PC-3 (cell line): ENCODE results near the gene SMTNL1.

Experiments
- EZH2 ChIP-seq: fragments of 300-600 bp; sonication (generic); IDR thresholded peaks from one replicate; pipeline ENCODE4 v1.6.1; 2017; ENCODE audit warnings: antibody characterized with exemption, mild to moderate bottlenecking, low read length; ENCODE audit not compliant: unreplicated experiment
- EZH2phosphoT487 ChIP-seq: fragments of 300-600 bp; sonication (generic); IDR thresholded peaks from 2 replicates; pipeline ENCODE4 v1.6.1; 2018; ENCODE audit warnings: mild to moderate bottlenecking, antibody characterized with exemption, low read length, borderline replicate concordance
- TF ChIP-seq, protein P1 (sequence below): fragments of 300-600 bp; sonication (generic); conservative IDR thresholded peaks from 2 replicates; pipeline ENCODE4 v1.5.1; 2017; ENCODE audit warnings: antibody characterized with exemption, low read depth, mild to moderate bottlenecking, low read length

DNA sequence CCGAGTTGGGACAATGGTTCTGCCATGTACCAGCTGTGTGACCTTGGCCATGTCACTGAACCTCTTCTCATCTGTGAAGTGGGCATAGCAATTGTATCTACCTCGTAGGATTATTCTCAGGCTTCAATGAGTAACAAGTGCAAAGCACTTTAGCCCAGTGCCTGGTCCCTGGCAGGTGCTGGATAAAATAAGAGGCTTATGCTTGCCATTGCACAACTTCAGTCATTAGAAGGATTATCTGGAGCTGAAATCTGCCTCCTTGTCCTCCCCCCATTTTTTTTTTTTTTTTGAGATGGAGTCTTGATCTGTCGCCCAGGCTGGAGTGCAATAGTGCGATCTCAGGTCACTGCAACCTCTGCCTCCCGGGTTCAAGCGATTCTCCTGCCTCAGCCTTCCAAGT, 7.2 kb downstream of the SMTNL1 start:
- TF ChIP-seq EZH2phosphoT487 (no peak), EZH2 (no peak)
- TF ChIP-seq, protein P1, sequence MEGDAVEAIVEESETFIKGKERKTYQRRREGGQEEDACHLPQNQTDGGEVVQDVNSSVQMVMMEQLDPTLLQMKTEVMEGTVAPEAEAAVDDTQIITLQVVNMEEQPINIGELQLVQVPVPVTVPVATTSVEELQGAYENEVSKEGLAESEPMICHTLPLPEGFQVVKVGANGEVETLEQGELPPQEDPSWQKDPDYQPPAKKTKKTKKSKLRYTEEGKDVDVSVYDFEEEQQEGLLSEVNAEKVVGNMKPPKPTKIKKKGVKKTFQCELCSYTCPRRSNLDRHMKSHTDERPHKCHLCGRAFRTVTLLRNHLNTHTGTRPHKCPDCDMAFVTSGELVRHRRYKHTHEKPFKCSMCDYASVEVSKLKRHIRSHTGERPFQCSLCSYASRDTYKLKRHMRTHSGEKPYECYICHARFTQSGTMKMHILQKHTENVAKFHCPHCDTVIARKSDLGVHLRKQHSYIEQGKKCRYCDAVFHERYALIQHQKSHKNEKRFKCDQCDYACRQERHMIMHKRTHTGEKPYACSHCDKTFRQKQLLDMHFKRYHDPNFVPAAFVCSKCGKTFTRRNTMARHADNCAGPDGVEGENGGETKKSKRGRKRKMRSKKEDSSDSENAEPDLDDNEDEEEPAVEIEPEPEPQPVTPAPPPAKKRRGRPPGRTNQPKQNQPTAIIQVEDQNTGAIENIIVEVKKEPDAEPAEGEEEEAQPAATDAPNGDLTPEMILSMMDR, result no peak
